HepG2 (cell line): Measurements from ENCODE around the gene ID4. TPM values are rescaled to one million over a fixed set of nuclear protein-coding genes. Genes with fewer than 3 reads are reported as not detected.

Source experiments
- ATF7-NPFF ChIP-seq: sonication (generic); formaldehyde crosslinking; IDR thresholded peaks from 2 replicates; pipeline ENCODE4 v1.8.1; 2023; ENCODE audit warnings: mild to moderate bottlenecking, low read depth, missing genetic modification reagents, moderate library complexity
- FUBP1 ChIP-seq: sonication (generic); formaldehyde crosslinking; IDR thresholded peaks from 2 replicates; pipeline ENCODE4 v1.5.1; 2020; ENCODE audit warnings: missing genetic modification reagents, mild to moderate bottlenecking, borderline replicate concordance
- GABPA ChIP-seq, 2 experiments: IDR thresholded peaks; 2 replicates each; pipeline ENCODE4 v1.6.1; 2011 to 2016; ENCODE audit warnings: low read depth in 2 of 2, low read length in 1 of 2, missing biosample characterization in 1 of 2, missing genetic modification characterization in 1 of 2
- KAT8 ChIP-seq: IDR thresholded peaks from 2 replicates; pipeline ENCODE4 v1.6.1; 2016; ENCODE audit warnings: missing genetic modification reagents, missing compliant biosample characterization
- MYC ChIP-seq: sonication (generic); formaldehyde crosslinking; IDR thresholded peaks from 2 replicates; pipeline ENCODE4 v1.9.0; 2021; ENCODE audit warnings: missing genetic modification reagents, borderline replicate concordance
- PATZ1 ChIP-seq: sonication (generic); formaldehyde crosslinking; IDR thresholded peaks from 2 replicates; pipeline ENCODE4 v1.4.0; 2020; ENCODE audit warnings: missing genetic modification reagents
- PLSCR1 ChIP-seq: sonication (generic); formaldehyde crosslinking; IDR thresholded peaks from 2 replicates; pipeline ENCODE4 v1.5.0; 2020; ENCODE audit warnings: missing genetic modification reagents, mild to moderate bottlenecking, borderline replicate concordance
- SMC3 ChIP-seq: IDR thresholded peaks from 2 replicates; pipeline ENCODE4 v1.6.1; 2011; ENCODE audit warnings: low read length, improper control_type of control experiment
- SNAI1 ChIP-seq: sonication (generic); formaldehyde crosslinking; IDR thresholded peaks from 2 replicates; pipeline ENCODE4 v1.5.0; 2020; ENCODE audit warnings: mild to moderate bottlenecking, missing genetic modification reagents, borderline replicate concordance
- STAG1 ChIP-seq: sonication (generic); formaldehyde crosslinking; IDR thresholded peaks from 2 replicates; pipeline ENCODE4 v1.4.0; 2020; ENCODE audit warnings: missing genetic modification reagents
- ZBTB21 ChIP-seq: sonication (generic); formaldehyde crosslinking; IDR thresholded peaks from 2 replicates; pipeline ENCODE4 v1.4.0; 2020; ENCODE audit warnings: missing genetic modification reagents
- ZFP62 ChIP-seq: sonication (generic); formaldehyde crosslinking; IDR thresholded peaks from 2 replicates; pipeline ENCODE4 v1.4.0; 2020; ENCODE audit warnings: missing genetic modification reagents
- ZNF614 ChIP-seq: IDR thresholded peaks from 2 replicates; pipeline ENCODE4 v1.6.1; 2018; ENCODE audit warnings: missing biosample characterization, missing genetic modification reagents, inconsistent platforms, borderline replicate concordance
- ZNF790 ChIP-seq: sonication (generic); formaldehyde crosslinking; IDR thresholded peaks from 2 replicates; pipeline ENCODE4 v1.8.0; 2022; ENCODE audit warnings: missing genetic modification reagents, mild to moderate bottlenecking, borderline replicate concordance
- polyA plus RNA-seq, 8 experiments: library from polyadenylated mRNA; depleted of rRNA in 3 of 8; stranded (reverse) in 7 of 8; unstranded in 1 of 8; fragments of >200 nt; fragmentation: Illumina TruSeq in 4 of 8; extraction: Trizol in 4 of 8; gene quantifications; 2 replicates each; pipeline versions ENCODE4 v1.2.1 to v1.2.3, GENCODE V29; 2011 to 2016; ENCODE audit warnings: low read depth in 4 of 8, missing spikeins in 1 of 8, mixed read lengths in 1 of 8; ENCODE audit not compliant: insufficient read depth in 1 of 8
- total RNA-seq, 5 experiments: library from RNA; depleted of rRNA; stranded (reverse); fragments of >200 nt; fragmentation: Illumina TruSeq; extraction: Trizol; gene quantifications; 2 replicates each; pipeline ENCODE4 v1.2.3, GENCODE V29; 2016; ENCODE audit warnings: low read depth in 1 of 5

The ID4 gene
- total and polyA plus RNA-seq, 2 of the 13 experiments (the other 11 are each of a cell fraction or from before 2014, with no cell fraction given): 0.20 to 0.44 TPM

- TF ChIP-seq PATZ1 (no peak), ZNF614 (CRISPR knock-in tag) (no peak), MYC (no peak), STAG1 (CRISPR knock-in tag) (peak; percentile 47; the same call in 1 of the 2 replicates), ZNF790 (CRISPR knock-in tag) (no peak), SNAI1 (no peak), PLSCR1 (CRISPR knock-in tag) (no peak), GABPA (IDR thresholded peaks at IDR 0.05; ENCODE audit: low read depth, low read length) (no peak), GABPA (CRISPR knock-in tag; IDR thresholded peaks at IDR 0.05; ENCODE audit: low read depth) (no peak), KAT8 (CRISPR knock-in tag) (no peak), ZBTB21 (CRISPR knock-in tag) (no peak), SMC3 (peak; percentile 28; the same call in 1 of the 2 replicates), ATF7-NPFF (no peak), ZFP62 (CRISPR knock-in tag) (no peak), FUBP1 (CRISPR knock-in tag) (no peak)
Measured at GRCh38 chr6:19873031-19873430, 35.9 kb downstream of the ID4 start (continued).
